Measurements from ENCODE around the gene NUDT16L1.
"Not testable (repeated sequence)": the region's sequence is repeated elsewhere in the genome, so short reads cannot be mapped to it uniquely, and the experiment has no call there.

Gene NUDT16L1

GRCh38 chr16:4723071-4723767, 29.9 kb downstream of the NUDT16L1 start:
- DNase-seq (ENCODE audit: low read depth) = no peak

DNA sequence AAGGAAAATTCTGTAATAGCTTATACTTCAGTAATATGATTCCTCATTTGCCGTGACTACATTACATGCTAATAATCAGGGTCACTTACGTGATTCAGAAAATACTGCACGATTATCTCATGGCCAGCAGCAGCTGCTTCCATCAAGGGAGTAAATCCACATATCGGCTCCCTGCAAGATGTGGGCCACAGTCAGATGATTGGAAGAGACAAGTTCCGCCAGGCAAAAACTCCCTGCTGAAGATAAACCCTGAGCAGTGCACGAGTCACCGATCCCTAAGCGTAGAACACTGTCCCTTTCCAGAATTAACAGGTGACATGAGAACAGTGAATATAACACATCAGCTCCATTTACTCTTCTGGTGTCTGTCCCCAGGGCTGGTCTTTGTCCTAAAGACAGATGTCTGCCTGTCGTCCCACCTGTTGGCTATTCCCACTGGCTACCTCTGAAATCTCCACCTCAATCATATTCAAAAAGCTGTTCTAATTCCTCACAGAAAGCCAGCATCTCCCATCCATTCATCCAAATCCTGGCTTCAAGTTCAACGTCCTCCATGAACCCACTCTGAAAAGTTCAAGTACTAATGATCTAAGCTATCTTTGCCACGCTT, 31.4 kb downstream of the NUDT16L1 start:
- no peak for DNase-seq (ENCODE audit: low read depth)

DNA sequence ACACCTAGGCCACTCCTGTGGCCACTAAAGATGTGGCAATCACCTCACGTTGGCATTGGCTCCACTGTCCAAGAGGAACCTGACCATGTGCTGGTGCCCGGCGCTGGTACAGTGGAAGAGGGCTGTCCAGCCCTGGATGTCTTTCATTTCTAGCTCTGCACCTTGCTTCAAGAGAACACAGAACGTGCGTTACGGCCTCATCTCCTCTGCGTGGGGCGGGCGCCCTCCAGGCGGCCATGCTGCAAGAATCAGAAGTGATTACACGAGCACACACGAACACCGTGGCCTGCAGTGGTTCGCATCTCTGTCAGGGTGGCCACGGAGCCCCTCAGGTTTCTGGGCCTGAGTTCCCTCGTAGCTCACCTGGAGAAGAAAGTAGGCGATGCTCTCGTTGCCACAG, 33.3 kb downstream of the NUDT16L1 start:
- DNase-seq (ENCODE audit: low read depth) = no peak

GRCh38 chr16:4728676-4729075, 35.3 kb downstream of the NUDT16L1 start:
- no peak for DNase-seq (ENCODE audit: low read depth)

GRCh38 chr16:4729876-4730275, 36.5 kb downstream of the NUDT16L1 start:
- DNase-seq (ENCODE audit: low read depth) = no peak

DNA sequence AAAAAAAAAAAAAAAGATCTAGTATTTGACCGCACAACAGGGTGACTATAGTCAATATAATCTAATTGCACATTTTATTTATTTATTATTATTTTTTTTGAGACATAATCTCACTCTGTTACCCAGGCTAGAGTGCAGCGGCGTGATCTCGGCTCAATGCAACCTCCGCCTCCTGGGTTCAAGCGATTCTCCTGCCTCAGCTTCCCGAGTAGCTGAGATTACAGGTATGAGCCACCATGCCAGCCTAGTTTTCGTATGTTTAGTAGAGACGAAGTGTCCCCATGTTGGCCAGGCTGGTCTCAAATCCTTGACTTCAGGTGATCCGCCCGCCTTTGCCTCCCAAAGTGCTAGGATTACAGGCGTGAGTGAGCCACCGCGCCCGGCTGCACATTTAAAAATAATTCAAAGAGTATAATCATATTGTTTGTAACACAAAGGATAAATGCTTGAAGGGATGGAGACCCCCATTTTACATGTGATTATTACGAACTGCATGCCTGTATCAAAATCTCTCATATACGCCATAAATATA, 39.9 kb downstream of the NUDT16L1 start:
- DNase-seq (ENCODE audit: low read depth) = no peak

- peak; percentile 4 for DNase-seq (ENCODE audit: low read depth)
Measured at GRCh38 chr16:4733747-4734062, 40.3 kb downstream of the NUDT16L1 start.

DNA sequence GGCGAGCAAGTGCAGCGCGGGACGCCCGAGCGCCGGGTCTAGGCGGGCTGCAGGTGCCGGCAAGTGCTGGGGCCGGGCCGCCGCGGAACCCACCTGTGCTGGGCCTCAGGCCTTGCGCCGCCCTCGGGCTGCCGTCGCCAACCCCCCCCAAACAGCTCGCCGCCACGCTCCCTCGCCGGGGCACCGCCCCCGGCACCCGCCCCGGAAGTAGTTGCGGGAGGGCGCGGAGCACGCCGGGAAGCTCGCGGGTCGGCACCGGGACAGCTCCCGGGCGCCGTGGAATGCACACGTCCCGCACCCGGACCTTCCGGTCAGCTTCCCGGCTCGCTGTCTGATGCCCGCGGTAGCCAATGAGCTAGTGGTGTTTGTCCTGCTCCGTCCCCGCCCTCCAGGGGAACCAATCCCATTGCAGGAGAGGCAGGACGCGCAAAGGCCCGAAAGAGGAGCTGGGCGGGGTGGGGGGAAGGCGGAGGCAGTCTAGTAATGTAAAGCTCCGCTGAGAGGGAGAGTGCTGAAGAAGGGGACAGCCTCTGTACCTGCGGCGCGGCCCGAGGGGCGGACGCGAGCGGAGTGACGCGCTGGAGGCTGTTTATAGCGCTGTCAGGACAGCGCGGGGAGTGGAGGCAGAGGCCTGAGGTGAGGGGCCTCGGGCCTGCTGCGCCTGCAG, 40.8 kb downstream of the NUDT16L1 start, which contains the start of the genes ANKS3 and DNAAF8:
Gene ANKS3, minus strand, starts transcription at position 209 of the 667 bp plus-strand sequence. CDS start 4,122 bp downstream, outside the sequence.
Gene DNAAF8, plus strand, starts transcription at position 475 of the 667 bp plus-strand sequence. CDS start 1,978 bp downstream, outside the sequence.
- DNase-seq (ENCODE audit: low read depth) = peak; percentile 77

- DNase-seq (ENCODE audit: low read depth) = peak; percentile 86
Measured at GRCh38 chr16:4734730-4735535, 41.6 kb downstream of the NUDT16L1 start.

DNA sequence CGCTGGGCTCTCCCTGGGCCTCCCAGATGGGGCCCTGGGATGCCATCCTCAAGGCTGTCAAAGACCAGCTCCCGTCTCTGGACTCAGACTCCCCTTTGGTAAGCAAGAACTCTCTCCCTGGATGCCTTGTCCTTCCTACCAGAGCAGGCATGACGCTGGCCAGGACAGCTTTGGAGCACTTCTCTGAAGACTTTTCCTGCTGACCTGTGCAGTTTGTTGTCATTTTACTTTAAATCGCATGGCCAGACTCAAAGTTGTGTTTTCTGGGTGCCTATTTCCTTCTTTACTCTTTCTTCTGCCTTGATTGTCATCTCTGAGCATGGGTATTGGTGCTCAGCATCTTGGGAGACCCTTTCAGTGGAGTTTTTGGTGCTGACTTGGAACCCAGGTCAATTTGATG, 43.2 kb downstream of the NUDT16L1 start:
- no peak for DNase-seq (ENCODE audit: low read depth)

DNA sequence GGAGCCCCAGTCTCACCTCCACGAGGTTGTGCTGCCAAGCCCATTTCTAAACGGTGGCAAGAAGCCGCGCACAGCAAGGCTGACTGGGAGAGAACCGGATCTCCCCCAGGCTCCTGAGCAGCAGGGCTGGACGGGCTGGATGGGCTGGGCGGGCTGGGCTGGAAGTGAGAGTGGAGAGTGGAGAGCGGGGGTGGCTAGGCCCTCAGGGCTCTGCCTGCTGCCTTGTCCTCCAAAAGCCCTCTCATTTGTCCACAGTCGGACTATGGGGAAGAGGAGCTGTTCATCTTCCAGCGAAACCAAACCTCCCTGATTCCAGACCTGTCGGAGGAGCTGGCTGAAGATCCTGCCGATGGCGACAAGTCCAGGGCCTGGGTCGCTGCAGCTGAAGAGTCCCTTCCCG, 44.2 kb downstream of the NUDT16L1 start:
- no peak for DNase-seq (ENCODE audit: low read depth)

GRCh38 chr16:4738370-4738769, 45.0 kb downstream of the NUDT16L1 start:
- DNase-seq (ENCODE audit: low read depth) = not testable (repeated sequence)

GRCh38 chr16:4743226-4743878, 50.0 kb downstream of the NUDT16L1 start:
- DNase-seq (ENCODE audit: low read depth) = no peak

DNA sequence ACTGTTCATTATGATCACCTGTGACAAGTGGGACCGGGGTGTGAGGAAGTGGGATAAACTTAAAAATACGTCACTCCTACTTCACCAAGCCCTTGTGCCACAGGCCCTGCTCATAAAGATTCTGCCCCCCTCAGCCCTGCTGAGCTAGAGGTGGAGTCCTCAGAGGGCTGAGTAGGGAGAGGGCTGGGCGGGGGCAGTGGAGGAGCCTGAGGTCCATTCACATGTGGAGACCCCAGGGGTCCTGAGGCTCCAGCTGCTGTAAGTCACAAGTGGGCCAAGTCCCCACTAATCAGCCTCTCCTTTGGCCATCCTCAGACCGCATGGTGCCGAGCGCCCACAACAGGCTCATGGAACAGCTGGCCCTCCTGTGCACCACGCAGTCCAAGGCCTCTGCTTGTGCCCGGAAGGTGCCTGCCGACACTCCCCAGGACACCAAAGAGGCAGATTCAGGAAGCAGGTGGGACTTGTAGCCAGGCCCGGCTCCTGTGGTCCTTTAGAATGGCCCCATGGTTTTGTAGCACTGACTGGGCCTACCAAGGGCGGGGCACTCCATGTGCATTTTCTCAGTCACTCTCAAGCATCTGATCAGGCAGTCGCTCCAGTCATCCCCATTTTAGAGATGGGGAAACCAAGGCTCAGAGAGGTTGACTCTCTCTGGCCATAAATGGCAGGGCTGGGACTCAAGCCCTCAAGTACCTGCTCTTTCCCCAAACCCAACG, 51.4 kb downstream of the NUDT16L1 start:
- no peak for DNase-seq (ENCODE audit: low read depth)

- no peak for DNase-seq (ENCODE audit: low read depth)
Measured at GRCh38 chr16:4745274-4745569, 51.9 kb downstream of the NUDT16L1 start.
